Lower leg skin (tissue), 3 donors: Measurements from ENCODE around the gene PHC3.

Source experiments
- CTCF ChIP-seq, 3 donors: fragments of 450-650 bp; IDR thresholded peaks; one replicate each; pipeline ENCODE4 v1.5.1; 2016; ENCODE audit warnings: antibody characterized with exemption in 3 of 3, mild to moderate bottlenecking in 3 of 3, moderate library complexity in 2 of 3
- POLR2A ChIP-seq, 2 donors: fragments of 450-650 bp; IDR thresholded peaks; one replicate each; pipeline ENCODE4 v1.6.1; 2016 to 2017; ENCODE audit warnings: antibody characterized with exemption in 2 of 2, mild to moderate bottlenecking in 1 of 2, moderate library complexity in 1 of 2

- TF ChIP-seq CTCF (IDR thresholded peaks at IDR 0.05): no peak
- TF ChIP-seq POLR2A (IDR thresholded peaks at IDR 0.05): no peak
These were observed 21.9 kb upstream of the PHC3 start for GRCh38 chr3:170203457-170203856.
